LNCAP (cell line): Measurements from ENCODE around the gene MACROD2.

Experiments
- CTCF ChIP-seq: fragments of 450-650 bp; IDR thresholded peaks from 2 replicates; pipeline ENCODE4 v1.5.1; 2017; ENCODE audit warnings: mild to moderate bottlenecking

The MACROD2 gene

GRCh38 chr20:16051968-16052367 is 2056.7 kb downstream of the MACROD2 start:
- TF ChIP-seq CTCF, result no peak

GRCh38 chr20:16052456-16052855 is 2057.1 kb downstream of the MACROD2 start:
- TF ChIP-seq CTCF, result no peak

- no peak for TF ChIP-seq CTCF
Measured at GRCh38 chr20:16054985-16055384, 2059.7 kb downstream of the MACROD2 start.

- TF ChIP-seq CTCF, result no peak
Measured at GRCh38 chr20:16057651-16058050, 2062.3 kb downstream of the MACROD2 start.

- no peak for TF ChIP-seq CTCF
Measured at GRCh38 chr20:16058268-16058667, 2063.0 kb downstream of the MACROD2 start.

- no peak for TF ChIP-seq CTCF
Measured at GRCh38 chr20:16059841-16060240, 2064.5 kb downstream of the MACROD2 start.

- no peak for TF ChIP-seq CTCF
Measured at GRCh38 chr20:16061351-16061750, 2066.0 kb downstream of the MACROD2 start.
